ENCODE data around the gene WWOX.

Gene WWOX

DNA sequence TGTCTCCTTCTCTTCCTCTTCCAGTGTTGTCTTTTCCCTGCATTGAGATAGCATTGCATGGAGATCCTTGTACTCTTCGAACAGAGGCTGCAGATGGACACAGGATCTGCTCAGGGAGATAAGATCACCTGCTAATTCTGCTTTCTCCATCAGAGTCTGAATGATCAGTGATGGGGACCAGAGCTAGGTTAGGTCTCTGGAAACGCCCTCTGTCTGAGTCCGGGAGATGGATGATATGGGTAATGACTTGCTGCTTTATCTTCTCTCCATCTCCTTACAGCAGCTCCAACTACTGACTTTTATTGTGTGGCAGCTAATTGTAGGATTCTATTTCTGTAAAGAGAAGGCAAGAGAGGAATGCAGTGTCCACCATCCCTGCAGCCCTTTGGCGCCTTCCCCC lies 435.6 kb downstream of the WWOX start:
- H3K9me3 Mint-ChIP-seq, result no peaks in the 10 kb centered on the region
- no peaks in the 10 kb centered on the region for H3K36me3 Mint-ChIP-seq (ENCODE audit: low read depth)
- no peak overlapping the region for H3K4me3 Mint-ChIP-seq
- no peaks in the 10 kb centered on the region for H3K4me1 Mint-ChIP-seq (ENCODE audit: low read depth)
- no peaks in the 10 kb centered on the region for H3K27me3 Mint-ChIP-seq (ENCODE audit: low read depth)
- H3K27ac Mint-ChIP-seq, result no peak overlapping the region

DNA sequence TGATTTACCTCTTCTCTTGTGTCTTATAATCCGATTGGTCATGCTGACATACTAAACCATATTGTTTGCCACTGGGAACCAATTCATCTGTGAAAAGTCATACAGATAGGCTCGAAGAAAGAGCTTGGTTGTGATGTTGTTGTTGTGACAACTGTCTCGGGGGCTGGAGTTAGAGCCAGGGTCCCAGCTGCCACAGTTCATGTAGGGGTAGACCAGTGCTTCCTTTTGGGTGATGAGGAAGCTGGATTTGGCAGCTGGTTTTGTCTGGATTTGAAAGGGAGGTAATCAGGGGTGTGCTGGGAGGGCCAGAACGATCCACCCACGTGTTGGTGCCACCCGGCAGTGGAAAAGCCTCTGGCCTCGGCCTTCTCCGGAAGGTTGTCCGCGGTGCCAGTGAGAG lies 438.1 kb downstream of the WWOX start:
- Mint-ChIP-seq H3K27ac (no peak overlapping the region), H3K36me3 (ENCODE audit: low read depth) (no peaks in the 10 kb centered on the region), H3K9me3 (no peaks in the 10 kb centered on the region), H3K27me3 (ENCODE audit: low read depth) (no peaks in the 10 kb centered on the region), H3K4me3 (no peak overlapping the region), H3K4me1 (ENCODE audit: low read depth) (no peaks in the 10 kb centered on the region)

DNA sequence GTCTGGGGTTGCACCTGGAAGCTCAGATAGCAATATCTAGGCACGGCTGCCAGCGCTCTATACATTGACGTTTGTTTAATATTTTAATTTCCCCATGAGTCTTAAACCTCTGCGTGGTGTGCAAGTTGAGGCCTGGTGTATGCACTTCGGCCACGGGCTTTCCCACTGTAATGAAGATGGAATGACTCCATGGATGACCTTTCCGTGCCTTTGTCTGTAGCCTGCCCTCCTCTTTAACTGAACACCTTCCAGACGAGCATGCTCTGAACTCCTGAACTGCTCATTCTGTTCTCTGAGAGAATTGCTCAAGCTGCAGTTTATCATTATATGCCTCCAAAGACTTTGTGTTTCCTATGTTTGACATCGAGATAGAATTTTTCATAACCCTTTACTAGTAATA lies 438.8 kb downstream of the WWOX start:
- no peaks in the 10 kb centered on the region for H3K27me3 Mint-ChIP-seq (ENCODE audit: low read depth)
- H3K4me1 Mint-ChIP-seq (ENCODE audit: low read depth), result no peaks in the 10 kb centered on the region
- H3K9me3 Mint-ChIP-seq, result no peaks in the 10 kb centered on the region
- no peaks in the 10 kb centered on the region for H3K36me3 Mint-ChIP-seq (ENCODE audit: low read depth)
- H3K4me3 Mint-ChIP-seq, result no peak overlapping the region
- H3K27ac Mint-ChIP-seq, result no peak overlapping the region

DNA sequence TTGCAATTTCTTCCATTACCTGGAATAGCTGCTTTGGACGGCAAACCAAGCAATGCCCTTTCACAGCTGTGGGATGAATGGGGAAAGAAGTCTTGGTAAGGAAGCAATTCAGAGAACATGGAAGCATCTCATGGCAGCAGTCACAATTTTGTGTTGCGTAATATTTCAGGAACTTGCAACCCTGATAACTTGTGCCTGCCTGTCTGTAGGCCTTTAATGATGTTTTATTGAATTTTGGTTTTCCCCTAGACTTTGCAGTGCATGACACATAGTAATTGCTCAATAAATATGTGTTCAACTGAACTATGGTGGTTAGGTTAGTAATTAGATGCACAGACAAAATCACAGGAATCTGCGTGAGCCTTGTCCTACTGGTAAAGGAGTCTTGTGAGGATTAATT lies 439.5 kb downstream of the WWOX start:
- no peak overlapping the region for H3K27ac Mint-ChIP-seq
- H3K27me3 Mint-ChIP-seq (ENCODE audit: low read depth), result no peaks in the 10 kb centered on the region
- H3K36me3 Mint-ChIP-seq (ENCODE audit: low read depth), result no peaks in the 10 kb centered on the region
- H3K9me3 Mint-ChIP-seq, result no peaks in the 10 kb centered on the region
- no peaks in the 10 kb centered on the region for H3K4me1 Mint-ChIP-seq (ENCODE audit: low read depth)
- no peak overlapping the region for H3K4me3 Mint-ChIP-seq

DNA sequence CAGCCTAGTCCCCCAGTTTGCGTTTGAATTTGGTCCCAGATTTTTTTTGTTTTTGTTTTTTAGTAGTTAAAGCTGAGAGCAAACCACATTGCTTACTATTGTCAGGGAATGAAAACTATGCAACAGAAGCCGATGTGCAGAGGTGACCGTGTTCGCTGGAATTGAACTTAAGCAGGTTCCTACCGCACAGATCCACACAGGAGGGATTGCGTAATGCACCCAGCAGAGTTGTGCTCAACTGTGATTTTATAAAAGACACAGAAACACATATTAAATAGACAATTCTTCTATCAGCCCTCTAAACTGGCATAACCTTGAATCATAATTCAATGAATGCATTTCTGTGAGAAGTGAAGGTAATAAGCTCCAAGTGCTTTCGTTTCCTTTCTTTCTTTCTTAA lies 443.0 kb downstream of the WWOX start:
- no peak overlapping the region for H3K27ac Mint-ChIP-seq
- H3K36me3 Mint-ChIP-seq (ENCODE audit: low read depth), result no peaks in the 10 kb centered on the region

DNA sequence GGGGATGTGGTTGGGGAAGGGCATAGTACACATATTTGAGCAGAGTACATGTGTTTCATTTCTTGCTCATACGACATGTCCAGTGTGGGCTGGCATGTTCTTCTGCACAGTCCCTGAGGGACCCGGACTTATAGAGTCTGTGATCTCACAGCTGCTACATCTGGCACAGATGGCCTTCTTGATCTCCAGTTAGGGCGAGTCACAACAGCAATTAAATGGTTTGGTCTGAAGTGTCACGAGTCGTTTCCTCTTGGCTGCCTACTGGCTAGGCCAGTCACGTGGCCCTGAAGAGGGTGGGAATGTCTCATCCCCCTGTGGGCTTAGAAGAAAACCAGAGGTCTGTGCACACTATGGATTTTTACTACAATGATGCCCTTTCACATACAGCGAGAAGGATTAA lies 443.6 kb downstream of the WWOX start:
- no peaks in the 10 kb centered on the region for H3K9me3 Mint-ChIP-seq
- H3K27me3 Mint-ChIP-seq (ENCODE audit: low read depth), result peaks cover 4% of the 10 kb centered on the region
- H3K4me3 Mint-ChIP-seq, result no peak overlapping the region
- H3K4me1 Mint-ChIP-seq (ENCODE audit: low read depth), result no peaks in the 10 kb centered on the region
- H3K36me3 Mint-ChIP-seq (ENCODE audit: low read depth), result no peaks in the 10 kb centered on the region
- no peak overlapping the region for H3K27ac Mint-ChIP-seq

More for the DNA sequence above, 443.0 kb downstream of the WWOX start:
- Mint-ChIP-seq H3K9me3 (no peaks in the 10 kb centered on the region), H3K27me3 (ENCODE audit: low read depth) (peaks cover 4% of the 10 kb centered on the region), H3K4me1 (ENCODE audit: low read depth) (no peaks in the 10 kb centered on the region), H3K4me3 (no peak overlapping the region)

DNA sequence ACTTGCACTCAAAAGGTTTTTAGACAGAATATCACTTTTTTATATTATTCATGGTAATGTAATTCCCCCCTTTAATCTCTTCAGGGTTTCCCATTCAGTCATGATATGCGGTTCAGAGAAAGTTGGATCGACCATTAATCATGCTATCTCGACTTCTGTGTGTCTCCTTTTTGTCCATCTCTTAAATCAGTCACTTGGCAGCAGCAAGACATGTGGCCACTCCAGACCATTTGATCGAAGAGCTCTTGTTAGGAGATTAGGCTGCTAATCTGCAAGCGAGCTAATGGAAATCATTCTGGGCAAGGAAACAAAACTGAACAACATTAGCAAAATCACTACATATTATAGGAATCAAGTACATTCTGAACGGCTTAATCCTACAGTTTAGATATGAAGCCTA lies 449.9 kb downstream of the WWOX start:
- H3K27ac Mint-ChIP-seq, result no peak overlapping the region
- no peak overlapping the region for H3K4me3 Mint-ChIP-seq
- H3K27me3 Mint-ChIP-seq (ENCODE audit: low read depth), result peaks cover 12% of the 10 kb centered on the region

DNA sequence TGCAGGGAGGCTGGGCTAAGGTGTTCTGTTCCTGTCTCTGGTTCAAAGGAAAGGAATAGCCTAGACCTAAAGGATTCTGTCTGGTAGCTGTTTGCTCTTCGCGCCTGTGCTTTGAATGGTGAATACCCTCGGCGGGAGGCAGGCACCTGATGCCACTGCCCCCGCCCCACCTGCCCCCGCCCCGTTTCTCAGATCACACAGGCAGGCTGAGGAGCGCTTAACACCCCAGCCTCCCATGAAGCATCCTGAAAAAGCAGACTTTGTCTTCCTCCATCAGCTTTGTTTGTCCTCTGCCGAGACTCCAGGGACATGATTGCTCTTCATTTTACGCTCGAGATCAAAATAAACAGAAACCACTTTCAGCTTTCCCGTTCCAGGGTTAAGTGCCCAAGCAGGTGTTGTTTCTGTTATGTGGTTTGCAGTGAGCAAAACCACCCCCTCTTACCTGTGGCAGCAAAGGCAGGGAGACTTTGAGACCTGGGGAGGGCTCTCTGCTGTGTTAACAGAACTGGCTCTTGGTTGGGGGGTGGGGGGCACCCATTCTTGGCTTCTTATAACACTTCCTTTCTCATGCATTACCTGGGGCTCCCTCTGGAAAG lies 452.1 kb downstream of the WWOX start:
- H3K27ac Mint-ChIP-seq, result no peak overlapping the region
- H3K27me3 Mint-ChIP-seq (ENCODE audit: low read depth), result peaks cover 8% of the 10 kb centered on the region
- H3K9me3 Mint-ChIP-seq, result no peaks in the 10 kb centered on the region
- H3K36me3 Mint-ChIP-seq (ENCODE audit: low read depth), result no peaks in the 10 kb centered on the region
- no peak overlapping the region for H3K4me3 Mint-ChIP-seq
- H3K4me1 Mint-ChIP-seq (ENCODE audit: low read depth), result peaks cover 4% of the 10 kb centered on the region

More for the DNA sequence above, 449.9 kb downstream of the WWOX start:
- Mint-ChIP-seq H3K36me3 (ENCODE audit: low read depth) (no peaks in the 10 kb centered on the region), H3K9me3 (no peaks in the 10 kb centered on the region), H3K4me1 (ENCODE audit: low read depth) (peaks cover 4% of the 10 kb centered on the region)

DNA sequence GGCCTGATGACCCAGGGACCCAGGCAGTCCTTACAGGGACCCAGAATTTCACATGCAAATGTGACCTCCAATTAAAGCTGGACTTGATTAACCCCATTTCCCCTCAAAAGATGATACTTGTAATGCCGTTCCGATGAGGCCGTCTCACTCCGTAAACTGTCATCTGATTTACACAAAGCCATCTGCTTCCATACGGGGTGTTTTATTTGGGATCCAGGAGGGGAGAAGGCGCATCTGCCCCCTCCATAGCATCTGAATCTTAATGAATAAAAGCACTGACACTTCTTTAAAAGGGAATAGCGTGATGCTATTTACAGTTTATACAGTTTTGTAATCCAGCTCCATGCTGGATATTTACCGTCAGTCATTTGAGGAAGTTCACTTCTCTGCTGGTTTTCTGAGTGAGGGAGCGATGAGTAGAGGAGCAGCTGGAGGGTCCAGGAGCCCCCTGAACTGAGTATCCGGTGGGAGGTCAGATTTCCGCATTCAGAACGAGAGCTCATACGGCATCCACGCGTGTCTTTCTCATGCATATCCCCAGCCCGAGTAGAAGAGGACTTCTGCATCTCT lies 452.7 kb downstream of the WWOX start:
- no peak overlapping the region for H3K27ac Mint-ChIP-seq
- no peaks in the 10 kb centered on the region for H3K36me3 Mint-ChIP-seq (ENCODE audit: low read depth)
- H3K27me3 Mint-ChIP-seq (ENCODE audit: low read depth), result peaks cover 8% of the 10 kb centered on the region
- H3K4me3 Mint-ChIP-seq, result no peak overlapping the region
- H3K4me1 Mint-ChIP-seq (ENCODE audit: low read depth), result peaks cover 4% of the 10 kb centered on the region
- no peaks in the 10 kb centered on the region for H3K9me3 Mint-ChIP-seq

DNA sequence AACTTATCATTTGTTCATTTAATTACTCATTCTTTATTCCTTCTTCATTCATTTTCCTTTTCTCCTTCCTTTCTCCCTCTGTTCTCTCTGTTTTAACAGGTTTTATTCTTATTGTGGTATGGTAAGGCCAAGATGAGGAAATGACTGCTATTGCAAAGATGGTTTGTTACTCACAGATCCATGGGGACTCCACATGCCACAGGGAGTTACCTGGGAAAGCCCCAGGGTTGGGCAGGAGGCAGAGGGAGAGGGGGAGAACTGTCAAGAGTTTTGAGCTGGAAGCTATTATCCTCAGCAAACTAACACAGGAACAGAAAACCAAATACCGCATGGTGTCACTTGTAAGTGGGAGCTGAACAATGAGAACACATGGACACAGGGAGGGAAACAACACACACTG lies 453.3 kb downstream of the WWOX start:
- H3K9me3 Mint-ChIP-seq, result no peaks in the 10 kb centered on the region
- no peaks in the 10 kb centered on the region for H3K36me3 Mint-ChIP-seq (ENCODE audit: low read depth)
- H3K4me3 Mint-ChIP-seq, result no peak overlapping the region
- H3K27ac Mint-ChIP-seq, result no peak overlapping the region
- H3K4me1 Mint-ChIP-seq (ENCODE audit: low read depth), result peaks cover 4% of the 10 kb centered on the region
- H3K27me3 Mint-ChIP-seq (ENCODE audit: low read depth), result peaks cover 8% of the 10 kb centered on the region

DNA sequence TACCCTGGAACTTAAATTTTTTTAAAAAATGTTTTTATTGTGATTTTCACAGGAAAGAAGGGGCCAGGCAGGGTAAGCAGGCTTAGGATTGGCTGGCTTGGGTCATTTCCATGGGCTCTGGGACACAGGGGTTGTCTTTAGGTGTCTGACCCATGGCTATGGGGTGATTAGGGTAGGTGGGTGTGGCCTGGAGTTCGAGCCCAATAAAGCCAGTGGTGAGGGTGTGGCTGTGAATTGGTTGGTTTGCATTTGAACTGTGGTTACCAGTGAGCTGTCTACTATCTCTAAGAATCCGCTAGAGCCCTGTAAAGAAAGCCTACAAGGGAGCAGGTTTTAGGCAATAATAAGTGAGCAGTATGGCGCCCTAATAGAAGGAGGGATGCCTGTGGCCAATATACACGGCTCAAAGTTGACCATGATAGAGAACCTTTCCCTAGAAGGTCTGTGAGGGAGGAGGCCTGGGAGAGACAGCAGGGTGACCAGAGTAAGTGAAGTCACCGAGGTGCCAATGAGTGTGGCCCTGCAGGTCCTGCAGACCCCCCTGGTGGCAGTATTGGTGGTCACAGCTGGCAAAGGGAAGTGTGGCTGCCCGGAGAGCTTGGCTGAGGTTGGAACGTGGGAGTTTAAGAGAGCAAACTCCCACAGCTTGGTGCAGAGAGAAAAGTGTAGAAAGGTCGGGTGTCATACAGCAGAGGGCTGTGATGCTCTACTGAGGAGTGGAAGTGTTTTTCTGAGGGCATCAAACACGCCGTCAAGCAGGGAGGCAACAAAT lies 454.0 kb downstream of the WWOX start:
- Mint-ChIP-seq H3K9me3 (no peaks in the 10 kb centered on the region), H3K4me3 (no peak overlapping the region), H3K4me1 (ENCODE audit: low read depth) (peaks cover 4% of the 10 kb centered on the region), H3K27ac (no peak overlapping the region), H3K36me3 (ENCODE audit: low read depth) (no peaks in the 10 kb centered on the region), H3K27me3 (ENCODE audit: low read depth) (peaks cover 8% of the 10 kb centered on the region)

DNA sequence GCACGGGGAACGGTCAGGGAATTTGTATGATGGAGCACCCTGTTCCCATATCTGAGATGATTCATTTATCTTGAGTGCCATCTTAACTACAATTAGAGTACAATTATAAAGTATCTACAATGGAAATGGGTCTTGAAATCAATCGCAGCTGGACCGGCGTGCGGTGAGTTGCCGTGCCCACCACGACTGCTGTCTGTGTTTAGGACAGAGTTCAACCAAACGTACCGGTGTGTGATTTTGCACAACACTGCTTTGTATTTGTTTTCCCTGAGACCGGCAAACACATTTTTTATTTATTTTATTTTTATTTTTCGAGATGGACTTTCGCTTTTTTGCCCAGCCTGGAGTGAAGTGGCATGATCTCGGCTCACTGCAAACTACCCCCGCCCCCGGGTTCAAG lies 457.0 kb downstream of the WWOX start:
- H3K4me1 Mint-ChIP-seq (ENCODE audit: low read depth), result peaks cover 4% of the 10 kb centered on the region
- H3K9me3 Mint-ChIP-seq, result no peaks in the 10 kb centered on the region
- no peak overlapping the region for H3K4me3 Mint-ChIP-seq
- peaks cover 5% of the 10 kb centered on the region for H3K27me3 Mint-ChIP-seq (ENCODE audit: low read depth)
- H3K27ac Mint-ChIP-seq, result no peak overlapping the region
- no peaks in the 10 kb centered on the region for H3K36me3 Mint-ChIP-seq (ENCODE audit: low read depth)

DNA sequence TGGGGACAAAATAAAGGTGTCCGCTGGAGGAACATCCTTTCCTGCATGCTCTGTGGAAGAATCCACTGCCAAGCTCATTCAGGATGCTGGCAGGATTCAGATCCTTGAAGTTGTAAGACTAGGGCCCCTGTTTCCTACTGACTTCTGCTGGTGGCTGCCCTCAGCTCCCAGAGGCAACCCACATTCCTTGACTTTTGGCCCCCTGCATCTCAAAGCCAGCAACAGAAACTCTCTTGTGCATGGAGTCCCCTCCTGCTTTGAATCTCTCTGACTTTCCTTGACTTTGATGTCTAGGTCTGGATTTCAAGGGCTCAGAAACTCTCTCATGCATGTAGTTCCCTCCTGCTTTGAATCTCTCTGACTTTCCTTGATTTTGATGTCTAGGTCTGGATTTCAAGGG lies 461.5 kb downstream of the WWOX start:
- no peak overlapping the region for H3K4me3 Mint-ChIP-seq
- no peaks in the 10 kb centered on the region for H3K9me3 Mint-ChIP-seq
- H3K27me3 Mint-ChIP-seq (ENCODE audit: low read depth), result no peaks in the 10 kb centered on the region
- H3K4me1 Mint-ChIP-seq (ENCODE audit: low read depth), result no peaks in the 10 kb centered on the region
- H3K36me3 Mint-ChIP-seq (ENCODE audit: low read depth), result no peaks in the 10 kb centered on the region
- H3K27ac Mint-ChIP-seq, result no peak overlapping the region

DNA sequence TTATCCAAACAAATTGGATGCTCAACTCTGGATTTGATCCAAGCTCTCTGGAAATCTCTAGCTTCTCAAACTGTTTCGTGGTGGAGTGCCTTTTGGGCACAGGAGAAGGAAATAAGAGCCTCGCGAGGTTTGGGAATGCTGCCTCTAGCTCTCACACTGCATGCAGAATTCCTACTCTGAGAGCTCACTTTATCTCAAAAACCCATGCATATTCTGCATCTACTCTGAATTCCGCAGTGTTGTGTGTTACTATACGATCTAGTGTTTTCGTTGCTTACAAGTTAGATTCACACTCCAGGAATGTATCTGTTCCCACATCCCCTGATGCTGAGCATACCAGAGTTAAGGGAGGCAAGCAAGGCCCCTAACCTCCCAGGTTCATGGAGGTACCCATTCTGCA lies 462.7 kb downstream of the WWOX start:
- Mint-ChIP-seq H3K9me3 (no peaks in the 10 kb centered on the region), H3K27ac (no peak overlapping the region), H3K4me3 (no peak overlapping the region), H3K4me1 (ENCODE audit: low read depth) (peaks cover 9% of the 10 kb centered on the region), H3K36me3 (ENCODE audit: low read depth) (no peaks in the 10 kb centered on the region), H3K27me3 (ENCODE audit: low read depth) (no peaks in the 10 kb centered on the region)

DNA sequence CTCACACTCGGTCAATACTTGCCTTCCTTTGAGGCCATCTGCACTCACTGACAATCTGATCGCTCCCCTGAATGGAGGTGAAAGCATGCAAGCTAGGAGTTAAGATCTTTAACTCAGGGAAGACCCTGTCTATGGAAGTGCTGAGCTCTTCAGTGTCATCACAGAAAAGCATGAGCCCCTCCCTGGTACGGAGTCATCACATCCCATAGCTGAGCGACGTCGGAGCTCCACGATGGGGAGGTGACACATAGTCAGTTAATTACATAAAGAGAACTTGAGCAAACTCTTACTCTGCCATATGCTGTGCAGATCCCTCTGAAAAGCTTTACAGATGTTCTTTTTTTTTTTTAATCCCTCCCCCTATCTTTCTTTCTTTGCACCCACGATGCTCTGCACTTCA lies 463.2 kb downstream of the WWOX start:
- Mint-ChIP-seq H3K36me3 (ENCODE audit: low read depth) (no peaks in the 10 kb centered on the region), H3K9me3 (no peaks in the 10 kb centered on the region), H3K27ac (no peak overlapping the region), H3K4me3 (no peak overlapping the region), H3K27me3 (ENCODE audit: low read depth) (no peaks in the 10 kb centered on the region), H3K4me1 (ENCODE audit: low read depth) (peaks cover 9% of the 10 kb centered on the region)
